CD4-positive, alpha-beta T cell (primary cell): ENCODE results near the gene SYPL2. TPM values are rescaled to one million over a fixed set of nuclear protein-coding genes. Genes with fewer than 3 reads are reported as not detected.

ENCODE experiments used
- ATAC-seq: fragments of 200-7000 bp; cut with Tn5 transposase; one replicate; pipeline ENCODE4 v1.10.0; 2022; ENCODE audit warnings: mild to moderate bottlenecking; ENCODE audit not compliant: poor library complexity
- CTCF ChIA-PET: fragments of 350-600 bp; sonication (Branson Sonifier 250); formaldehyde crosslinking; loops from one replicate; lab custom pipeline; 2021; ENCODE audit warnings: antibody characterized with exemption, inconsistent platforms; lab: Charles Lee
- POLR2A ChIA-PET: fragments of 350-600 bp; sonication (Branson Sonifier 250); formaldehyde crosslinking; loops from one replicate; lab custom pipeline; 2021; ENCODE audit warnings: antibody characterized with exemption, inconsistent platforms; lab: Charles Lee
- DNase-seq, 14 experiments: peaks; one replicate each; pipeline ENCODE4 v3.0.0-alpha.2; 2013 to 2020; ENCODE audit warnings: mixed read lengths in 2 of 14
- H3K27ac ChIP-seq, 2 donors: one replicate each; pipeline versions ENCODE4 v1.5.1 to v1.7.0; 2013; ENCODE audit warnings: low read length in 2 of 2, low read depth in 1 of 2, mild to moderate bottlenecking in 1 of 2
- H3K27me3 ChIP-seq, 2 experiments: 1 replicate in 1 of 2; 2 replicates in 1 of 2; pipeline versions ENCODE4 v1.6.1 to v1.7.0; 2013; ENCODE audit warnings: low read length in 2 of 2, control low read depth in 1 of 2, mild to moderate bottlenecking in 1 of 2, moderate library complexity in 1 of 2; ENCODE audit not compliant: insufficient read depth in 2 of 2, control insufficient read depth in 1 of 2
- H3K36me3 ChIP-seq: one replicate; pipeline ENCODE4 v1.6.1; 2013; ENCODE audit warnings: low read length, control low read depth; ENCODE audit not compliant: insufficient read depth
- H3K4me1 ChIP-seq: one replicate; pipeline ENCODE4 v1.6.1; 2013; ENCODE audit warnings: low read length, control low read depth; ENCODE audit not compliant: insufficient read depth
- H3K4me3 ChIP-seq: one replicate; pipeline ENCODE4 v1.5.1; 2013; ENCODE audit warnings: mild to moderate bottlenecking, low read length, moderate library complexity
- H3K9me3 ChIP-seq, 2 experiments: 1 replicate in 1 of 2; 2 replicates in 1 of 2; pipeline versions ENCODE4 v1.6.1 to v1.7.0; 2013; ENCODE audit warnings: low read length in 2 of 2, mild to moderate bottlenecking in 2 of 2, control low read depth in 1 of 2, moderate library complexity in 1 of 2; ENCODE audit not compliant: control insufficient read depth in 1 of 2, insufficient read depth in 1 of 2
- H3K27ac Mint-ChIP-seq: one replicate; pipeline ENCODE4 v1.8.0; 2020; ENCODE audit warnings: mixed read lengths
- H3K27me3 Mint-ChIP-seq: one replicate; pipeline ENCODE4 v1.8.0; 2021; ENCODE audit warnings: mixed read lengths
- H3K36me3 Mint-ChIP-seq: one replicate; pipeline ENCODE4 v1.8.0; 2021; ENCODE audit warnings: low read depth, mixed read lengths
- H3K4me1 Mint-ChIP-seq: one replicate; pipeline ENCODE4 v1.8.0; 2021; ENCODE audit warnings: low read depth, mixed read lengths
- H3K4me3 Mint-ChIP-seq: one replicate; pipeline ENCODE4 v1.8.0; 2020; ENCODE audit warnings: mild to moderate bottlenecking, mixed read lengths
- H3K9me3 Mint-ChIP-seq: one replicate; pipeline ENCODE4 v1.8.0; 2020; ENCODE audit warnings: mixed read lengths
- CTCF ChIP-seq: fragments of 200-600 bp; IDR thresholded peaks from one replicate; pipeline ENCODE4 v1.8.0; 2022; ENCODE audit warnings: antibody characterized with exemption, mild to moderate bottlenecking
- intact Hi-C, 2 experiments: fragments of 100-400 bp; cut with DNase I in 1 of 2; cut with micrococcal nuclease in 1 of 2; formaldehyde crosslinking; loops; one replicate each; pipeline versions ENCODE4 v1.15.1 to v1.9.0; 2023 to 2025; cut with DNase I, micrococcal nuclease
- total RNA-seq, 174 experiments: library from RNA in 2 of 174; stranded (reverse) in 2 of 174; gene quantifications; one replicate each; pipeline ENCODE4 v1.2.3 and lab custom pipeline; 2021 to 2026

Gene SYPL2
- total RNA-seq, 2 experiments from 2014 or later, result not detected

- DNase-seq, result peak in 1 of 14 experiments; percentile 18
- POLR2A ChIA-PET, result no interaction called here
- no peak for TF ChIP-seq CTCF
- Histone ChIP-seq H3K4me1 (peaks cover 7% of the 10 kb centered on the region), H3K9me3 (peaks cover 0 to 6% of the 10 kb centered on the region in 2 experiments), H3K27me3 (peaks cover 12 to 16% of the 10 kb centered on the region in 2 experiments), H3K4me3 (no peak overlapping the region), H3K36me3 (no peaks in the 10 kb centered on the region), H3K27ac (no peak overlapping the region)
- no peaks in the 10 kb centered on the region for H3K9me3 Mint-ChIP-seq
- CTCF ChIA-PET, result no interaction called here
- H3K27me3 Mint-ChIP-seq, result peaks cover 35% of the 10 kb centered on the region
- peaks cover 12% of the 10 kb centered on the region for H3K4me1 Mint-ChIP-seq
- intact Hi-C loops, result no loop called here
- no peak overlapping the region for H3K4me3 Mint-ChIP-seq
- no peaks in the 10 kb centered on the region for H3K36me3 Mint-ChIP-seq
- ATAC-seq, result no peak
- no peak overlapping the region for H3K27ac Mint-ChIP-seq
Observed at GRCh38 chr1:109477821-109478220, 11.5 kb downstream of the SYPL2 start.

- peaks cover 3% of the 10 kb centered on the region for H3K36me3 Mint-ChIP-seq
- peak; percentile 20 for ATAC-seq
- peaks cover 15% of the 10 kb centered on the region for H3K4me1 ChIP-seq
- H3K27ac Mint-ChIP-seq, result no peak overlapping the region
- H3K27me3 ChIP-seq, result peaks cover 7 to 12% of the 10 kb centered on the region in 2 experiments
- peaks cover 21% of the 10 kb centered on the region for H3K4me1 Mint-ChIP-seq
- H3K9me3 ChIP-seq, result peaks cover 0 to 6% of the 10 kb centered on the region in 2 experiments
- ChIA-PET CTCF (interaction anchor here (1.4 to 1.9 kb wide), 2 partner anchors 12 to 54 kb away, joined by 5 to 7 read pairs; no protein-coding TSS in a partner anchor), POLR2A (interaction anchor here (1.3 kb wide), 1 partner anchor 52 kb away, joined by 3 read pairs; the partner anchor contains the start of gene PSMA5)
- intact Hi-C loops, result no loop called here
- H3K27me3 Mint-ChIP-seq, result peaks cover 31% of the 10 kb centered on the region
- H3K9me3 Mint-ChIP-seq, result no peaks in the 10 kb centered on the region
- H3K4me3 ChIP-seq, result no peak overlapping the region
- no peak overlapping the region for H3K27ac ChIP-seq
- H3K4me3 Mint-ChIP-seq, result no peak overlapping the region
- peak in 10 of 14 experiments; percentile 28 to 73 (median 44) for DNase-seq
- no peak for TF ChIP-seq CTCF
- no peaks in the 10 kb centered on the region for H3K36me3 ChIP-seq
Observed at GRCh38 chr1:109478806-109479205, 12.5 kb downstream of the SYPL2 start.

- Histone ChIP-seq H3K4me1 (peaks cover 18% of the 10 kb centered on the region), H3K9me3 (peaks cover 0 to 6% of the 10 kb centered on the region in 2 experiments), H3K27me3 (peaks cover 7 to 12% of the 10 kb centered on the region in 2 experiments), H3K27ac (no peak overlapping the region), H3K4me3 (no peak overlapping the region), H3K36me3 (no peaks in the 10 kb centered on the region)
- H3K4me3 Mint-ChIP-seq, result no peak overlapping the region
- peaks cover 26% of the 10 kb centered on the region for H3K4me1 Mint-ChIP-seq
- intact Hi-C loops, result no loop called here
- CTCF ChIA-PET, result interaction anchor here (1.4 to 1.9 kb wide), 2 partner anchors 11 to 53 kb away, joined by 5 to 7 read pairs; no protein-coding TSS in a partner anchor
- TF ChIP-seq CTCF, result no peak
- DNase-seq (no peak), ATAC-seq (no peak)
- H3K27me3 Mint-ChIP-seq, result peaks cover 27% of the 10 kb centered on the region
- H3K9me3 Mint-ChIP-seq, result no peaks in the 10 kb centered on the region
- H3K27ac Mint-ChIP-seq, result no peak overlapping the region
- peaks cover 3% of the 10 kb centered on the region for H3K36me3 Mint-ChIP-seq
- POLR2A ChIA-PET, result interaction anchor here (0.6 to 1.3 kb wide), 2 partner anchors 53 to 190 kb away, joined by 3 read pairs; partner anchors contain the start of gene PSMA5
Observed at GRCh38 chr1:109479311-109479710, 13.0 kb downstream of the SYPL2 start.
